Peyer's patch (tissue), 4 donors: ENCODE measurements around the gene PDC.

Source experiments
- POLR2A ChIP-seq, 2 donors: fragments of 450-650 bp; IDR thresholded peaks; one replicate each; pipeline ENCODE4 v1.5.1; 2017; ENCODE audit warnings: antibody characterized with exemption in 2 of 2, mild to moderate bottlenecking in 2 of 2, moderate library complexity in 2 of 2
- TF ChIP-seq, protein P1 (sequence below), 6 experiments: fragments of 450-650 bp in 4 of 6; fragments of 200-600 bp in 2 of 6; sonication (generic) in 1 of 6; IDR thresholded peaks; one replicate each; pipeline ENCODE4 v1.5.1; 2017 to 2019; ENCODE audit warnings: antibody characterized with exemption in 6 of 6, mild to moderate bottlenecking in 3 of 6, moderate library complexity in 1 of 6

- TF ChIP-seq, protein P1, sequence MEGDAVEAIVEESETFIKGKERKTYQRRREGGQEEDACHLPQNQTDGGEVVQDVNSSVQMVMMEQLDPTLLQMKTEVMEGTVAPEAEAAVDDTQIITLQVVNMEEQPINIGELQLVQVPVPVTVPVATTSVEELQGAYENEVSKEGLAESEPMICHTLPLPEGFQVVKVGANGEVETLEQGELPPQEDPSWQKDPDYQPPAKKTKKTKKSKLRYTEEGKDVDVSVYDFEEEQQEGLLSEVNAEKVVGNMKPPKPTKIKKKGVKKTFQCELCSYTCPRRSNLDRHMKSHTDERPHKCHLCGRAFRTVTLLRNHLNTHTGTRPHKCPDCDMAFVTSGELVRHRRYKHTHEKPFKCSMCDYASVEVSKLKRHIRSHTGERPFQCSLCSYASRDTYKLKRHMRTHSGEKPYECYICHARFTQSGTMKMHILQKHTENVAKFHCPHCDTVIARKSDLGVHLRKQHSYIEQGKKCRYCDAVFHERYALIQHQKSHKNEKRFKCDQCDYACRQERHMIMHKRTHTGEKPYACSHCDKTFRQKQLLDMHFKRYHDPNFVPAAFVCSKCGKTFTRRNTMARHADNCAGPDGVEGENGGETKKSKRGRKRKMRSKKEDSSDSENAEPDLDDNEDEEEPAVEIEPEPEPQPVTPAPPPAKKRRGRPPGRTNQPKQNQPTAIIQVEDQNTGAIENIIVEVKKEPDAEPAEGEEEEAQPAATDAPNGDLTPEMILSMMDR (IDR thresholded peaks at IDR 0.05): no peak
- no peak for TF ChIP-seq POLR2A (IDR thresholded peaks at IDR 0.05)
Measured at GRCh38 chr1:186463926-186464325, 3.0 kb upstream of the PDC start.
